ENCODE data around the gene KCNS1.

Gene KCNS1

GRCh38 chr20:45109634-45110033, 8.7 kb upstream of the KCNS1 start:
- DNase-seq, result no peak

GRCh38 chr20:45105317-45105716, 4.4 kb upstream of the KCNS1 start:
- no peak for DNase-seq

GRCh38 chr20:45104786-45105185, 3.9 kb upstream of the KCNS1 start:
- DNase-seq, result peak; percentile 28

GRCh38 chr20:45103072-45103471, 2.1 kb upstream of the KCNS1 start:
- DNase-seq, result no peak

- DNase-seq, result no peak
These were observed 465 bp upstream of the KCNS1 start for GRCh38 chr20:45101333-45101850.

DNA sequence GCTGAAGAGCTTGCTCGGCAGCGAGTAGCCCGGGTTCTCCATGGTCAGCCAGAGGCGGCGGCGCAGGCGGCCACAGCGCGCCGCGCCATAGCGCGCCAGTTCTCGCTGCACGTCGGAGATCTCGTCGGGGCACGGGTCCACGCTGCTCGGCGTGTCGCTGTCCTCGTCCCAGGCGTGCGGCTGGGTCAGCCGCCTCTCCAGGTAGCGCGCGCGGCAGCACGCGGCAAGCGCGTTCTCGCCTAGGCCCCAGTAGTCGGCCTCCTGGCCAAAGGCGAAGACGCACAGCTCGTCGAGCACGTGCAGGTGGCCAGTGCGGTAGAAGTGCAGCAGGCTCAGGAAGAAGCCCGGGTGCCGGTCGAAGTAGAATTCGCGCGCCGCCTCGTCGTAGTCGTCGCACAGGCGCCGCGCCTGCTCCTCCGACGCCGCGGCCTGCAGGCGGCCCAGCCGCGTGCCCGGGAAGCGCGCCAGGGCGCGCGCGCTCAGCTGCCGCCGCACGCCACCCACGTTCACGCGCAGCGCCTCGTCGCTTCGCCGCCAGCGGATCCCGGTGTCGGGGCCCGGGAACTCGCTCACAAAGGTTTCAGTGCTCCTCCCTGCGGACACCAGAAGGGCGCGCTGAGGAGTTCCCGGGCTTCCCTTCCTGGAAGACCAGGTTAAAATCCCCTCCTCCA, 2.7 kb downstream of the KCNS1 start:
- DNase-seq, result no peak

GRCh38 chr20:45097485-45098102, 3.3 kb downstream of the KCNS1 start:
- no peak for DNase-seq

- peak; percentile 8 for DNase-seq
These were observed 4.1 kb downstream of the KCNS1 start for GRCh38 chr20:45096781-45097180.

GRCh38 chr20:45095805-45096238, 5.1 kb downstream of the KCNS1 start:
- peak; percentile 27 for DNase-seq

DNA sequence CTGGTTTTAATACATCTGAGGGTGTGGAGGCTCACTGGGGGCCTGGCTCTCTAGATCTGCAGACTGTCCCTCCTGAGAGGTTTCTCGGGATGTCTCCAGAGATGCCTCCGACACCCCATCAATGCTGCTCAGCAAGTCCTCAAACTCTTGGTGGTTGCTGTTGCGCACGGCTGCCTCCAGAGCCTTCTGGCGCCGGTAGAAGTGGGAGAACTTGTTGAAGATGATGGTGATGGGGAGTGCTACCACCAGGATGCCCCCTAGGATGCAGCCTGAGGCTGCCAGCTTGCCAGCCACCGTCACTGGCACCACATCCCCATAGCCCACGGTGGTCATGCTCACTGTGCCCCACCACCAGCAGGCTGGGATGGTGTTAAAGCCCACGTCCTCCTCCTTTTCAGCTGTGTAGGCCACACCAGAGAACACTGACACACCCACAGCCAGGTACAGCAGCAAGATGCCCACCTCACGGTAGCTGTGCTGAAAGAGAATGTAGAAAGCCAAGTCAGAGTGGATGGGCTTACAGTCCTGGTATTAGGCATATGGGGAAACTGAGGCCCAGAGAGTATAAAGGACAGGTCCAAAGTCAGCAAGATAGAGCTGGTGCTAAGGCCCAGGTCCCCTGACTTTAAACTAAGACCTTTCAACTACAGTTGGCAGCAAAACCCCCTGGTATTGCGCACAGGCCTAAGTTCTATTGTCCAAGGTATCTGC, 5.9 kb downstream of the KCNS1 start:
- DNase-seq, result no peak

DNA sequence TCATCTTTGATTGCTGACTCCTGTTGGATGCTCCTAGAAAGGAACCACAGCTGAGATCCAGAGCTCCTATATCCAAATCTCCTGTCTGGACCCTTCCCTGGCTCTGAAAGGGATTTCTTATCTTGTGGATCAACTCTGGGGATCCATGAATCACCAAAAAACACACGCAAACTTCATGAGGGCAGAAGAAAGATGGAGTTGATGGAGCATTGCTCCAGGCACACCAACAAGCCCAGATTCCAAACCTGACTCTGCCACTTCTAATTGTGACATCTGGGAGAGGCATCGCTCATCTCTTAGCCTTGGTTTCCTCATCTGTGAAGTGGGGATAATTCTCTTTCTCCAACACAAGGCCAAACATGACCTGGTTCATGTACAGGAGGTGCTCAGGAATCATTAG, 6.7 kb downstream of the KCNS1 start:
- no peak for DNase-seq

DNA sequence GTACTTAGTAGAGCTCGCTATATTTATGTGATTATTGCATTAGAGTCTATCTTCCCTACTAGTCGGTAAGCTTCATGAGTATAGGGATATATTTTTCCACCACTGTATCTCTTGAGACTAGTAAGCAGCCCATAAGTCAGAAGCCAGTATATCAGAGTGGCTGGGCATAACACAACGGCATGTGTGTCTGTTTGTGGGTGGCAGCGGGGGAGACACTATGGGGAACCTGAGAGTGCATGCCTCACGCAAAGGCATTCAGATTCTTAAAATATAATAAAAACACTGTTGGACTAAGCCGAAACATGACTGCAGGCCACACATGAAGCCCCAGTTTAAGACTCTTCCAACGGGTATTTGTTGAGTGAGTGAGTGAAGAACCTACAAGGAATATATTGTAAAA, 8.0 kb downstream of the KCNS1 start:
- DNase-seq, result no peak

- DNase-seq, result no peak
These were observed 9.6 kb downstream of the KCNS1 start for GRCh38 chr20:45091366-45091765.

DNA sequence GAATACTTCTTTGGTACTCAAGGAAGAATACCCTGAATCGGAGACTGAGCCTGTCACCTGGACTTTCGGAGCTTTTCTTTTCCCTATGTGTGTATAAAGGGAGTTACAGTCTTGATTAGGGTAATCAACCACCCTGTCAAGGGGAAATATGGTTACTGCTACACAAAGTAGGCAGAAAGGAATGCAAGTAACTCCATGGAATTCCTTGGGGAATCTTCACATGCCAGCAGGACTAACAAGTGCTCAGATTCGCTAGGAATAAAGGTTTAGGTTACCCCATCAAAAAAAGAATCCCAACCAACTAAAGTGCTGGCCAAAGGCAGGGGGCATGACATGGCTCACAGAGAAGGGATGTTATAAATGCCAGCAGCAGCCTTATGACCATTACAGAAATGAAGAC, 10.4 kb downstream of the KCNS1 start:
- no peak for DNase-seq

DNA sequence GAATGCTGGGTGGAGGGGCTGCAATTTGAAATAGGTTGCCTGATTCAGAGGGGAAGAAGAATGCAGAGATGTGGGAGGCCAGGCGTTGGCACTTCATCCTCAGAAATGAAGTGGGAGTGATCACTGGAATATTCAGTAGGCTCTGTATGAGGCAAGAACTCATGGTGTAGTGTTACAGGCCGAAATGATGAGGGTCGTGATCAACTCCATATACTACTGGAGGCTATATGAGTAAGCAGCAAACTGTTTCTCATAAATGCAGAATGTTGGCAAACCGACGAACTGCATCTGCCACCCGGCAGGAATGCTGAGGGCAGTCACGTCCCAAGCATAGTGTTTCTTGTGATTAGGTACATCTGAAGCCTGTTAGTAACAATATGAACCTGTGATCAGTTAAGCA, 12.7 kb downstream of the KCNS1 start:
- peak; percentile 55 for DNase-seq

DNA sequence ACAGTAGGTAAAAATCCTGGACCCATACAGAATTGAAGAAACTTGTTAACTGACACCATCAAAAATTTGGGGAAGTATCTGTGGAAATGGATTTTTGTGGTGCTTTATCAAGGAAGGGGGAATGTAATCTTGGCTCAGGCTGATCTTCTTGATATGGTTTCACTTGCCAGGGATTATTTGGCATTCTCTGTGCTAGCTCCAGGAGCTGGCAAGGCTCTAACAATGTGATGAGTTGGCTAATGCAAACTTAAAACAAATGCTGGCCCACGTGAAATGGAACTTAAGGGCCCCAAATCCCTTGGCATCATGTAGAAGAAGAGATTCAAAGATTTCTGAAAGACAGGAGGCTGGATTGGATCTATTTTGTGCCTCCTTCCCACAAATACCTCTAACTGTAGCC, 13.1 kb downstream of the KCNS1 start:
- peak; percentile 81 for DNase-seq

- DNase-seq, result no peak
These were observed 13.7 kb downstream of the KCNS1 start for GRCh38 chr20:45087097-45087790.

DNA sequence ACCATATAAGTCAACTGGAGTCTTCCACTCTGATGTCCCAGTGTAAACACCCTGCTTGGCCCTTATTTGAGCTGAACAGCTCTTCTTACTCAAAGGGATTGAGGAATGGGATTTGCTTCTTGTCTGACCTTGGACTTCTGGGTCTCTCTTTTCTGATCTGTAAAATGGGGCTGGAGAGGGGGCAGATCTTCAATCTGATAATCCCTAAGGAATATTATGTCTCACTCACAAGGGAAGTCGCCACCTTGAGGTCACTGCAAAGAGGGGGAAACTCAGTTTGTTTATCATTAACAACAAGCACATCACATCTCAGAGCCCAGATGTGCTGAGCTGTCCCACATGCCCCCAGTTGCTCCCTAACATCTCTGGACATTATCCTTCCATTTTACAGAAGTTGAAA, 15.1 kb downstream of the KCNS1 start:
- DNase-seq, result no peak

DNA sequence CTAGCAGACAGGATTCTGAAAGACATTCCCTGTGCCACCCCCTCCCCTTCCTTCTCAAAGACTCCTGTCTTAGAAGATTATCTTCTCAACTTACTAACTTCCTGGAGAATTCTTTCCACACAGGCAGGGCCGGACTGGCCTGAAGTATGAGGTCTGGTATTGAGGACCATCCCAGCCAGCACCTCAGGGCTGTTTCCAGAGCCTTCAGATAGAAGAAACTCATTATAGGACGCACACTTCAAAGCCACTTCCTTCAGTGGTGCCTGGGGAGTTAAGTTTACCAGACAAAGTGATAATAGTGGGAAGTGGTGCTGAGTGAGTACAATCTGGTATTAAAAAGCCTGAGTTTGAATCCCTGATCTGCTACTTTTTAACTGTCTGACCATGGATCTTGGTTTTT, 15.6 kb downstream of the KCNS1 start:
- DNase-seq, result no peak

- no peak for DNase-seq
These were observed 17.8 kb downstream of the KCNS1 start for GRCh38 chr20:45083127-45083526.

GRCh38 chr20:45082468-45082867, 18.5 kb downstream of the KCNS1 start:
- no peak for DNase-seq

DNA sequence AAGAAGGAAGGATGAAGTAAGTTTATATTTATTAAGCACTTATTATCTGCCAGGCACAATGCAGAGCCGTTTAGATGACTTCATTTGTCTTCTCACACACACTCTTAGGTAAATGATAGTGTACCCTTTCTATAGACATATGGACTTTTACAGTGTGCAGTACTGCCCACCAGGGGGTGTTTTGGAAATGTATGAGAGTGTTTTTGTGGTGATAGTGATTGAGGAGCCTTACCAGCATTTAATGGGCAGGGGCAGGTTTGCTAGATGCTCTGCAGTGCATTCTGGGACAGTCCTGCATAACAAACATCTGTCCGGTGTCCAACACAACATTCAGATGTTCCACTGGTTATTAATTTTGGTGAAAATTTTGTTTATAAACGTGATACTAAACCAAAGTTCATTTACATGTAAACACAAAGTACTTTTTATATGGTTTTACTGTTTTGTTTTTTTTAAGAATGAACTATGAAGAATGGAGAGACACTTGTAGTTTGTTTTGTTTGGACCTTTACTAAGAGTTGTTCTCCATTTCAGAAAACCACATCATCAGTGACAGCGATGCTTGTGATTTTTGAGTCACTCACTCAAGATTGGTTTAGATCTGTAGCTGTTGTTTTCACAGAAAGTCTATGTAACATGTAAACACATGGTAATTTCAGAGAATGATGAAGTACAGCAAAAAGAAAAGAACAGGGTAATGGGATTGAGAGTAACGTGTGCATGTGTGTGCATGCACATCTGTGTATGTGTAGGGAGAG, 19.9 kb downstream of the KCNS1 start:
- no peak for DNase-seq

DNA sequence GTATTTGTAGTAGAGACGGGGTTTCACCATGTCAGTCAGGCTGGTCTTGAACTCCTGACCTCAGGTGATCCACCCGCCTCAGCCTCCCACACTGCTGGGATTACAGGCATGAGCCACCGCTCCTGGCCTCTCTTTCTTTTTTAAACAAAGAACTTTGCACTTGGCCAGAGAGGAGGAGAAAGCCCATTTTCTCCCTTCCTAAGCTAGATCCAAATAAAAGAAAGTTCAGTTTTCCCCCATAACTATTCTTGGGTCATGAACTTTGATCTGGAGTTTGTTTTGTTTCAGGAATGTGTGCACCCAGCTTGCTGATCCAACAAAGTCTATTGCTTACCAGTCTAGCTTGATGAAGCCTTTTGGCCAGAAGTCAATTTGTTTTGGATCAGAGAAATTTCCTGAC, 23.4 kb downstream of the KCNS1 start:
- no peak for DNase-seq
